Stomach (tissue), 4 donors: ENCODE measurements around the gene WIZ.

Experiments
- CTCF ChIP-seq, 7 experiments: fragments of 450-650 bp in 4 of 7; fragments of 200-600 bp in 3 of 7; sonication (generic) in 3 of 7; IDR thresholded peaks; one replicate each; pipeline ENCODE4 v1.5.1; 2016 to 2019; ENCODE audit warnings: antibody characterized with exemption in 7 of 7, control low read depth in 2 of 7, mild to moderate bottlenecking in 1 of 7
- EP300 ChIP-seq: sonication (generic); formaldehyde crosslinking; IDR thresholded peaks from one replicate; pipeline ENCODE4 v1.6.1; 2017; ENCODE audit warnings: antibody characterized with exemption

- TF ChIP-seq CTCF (IDR thresholded peaks at IDR 0.05), result no peak
- no peak for TF ChIP-seq EP300
Measured at GRCh38 chr19:15428956-15429824, 20.6 kb downstream of the WIZ start.
